ENCODE measurements around the gene TXNL4A. TPM values are rescaled to one million over a fixed set of nuclear protein-coding genes. Genes with fewer than 3 reads are reported as not detected.

The TXNL4A gene
- polyA plus RNA-seq, 1 experiment: 131 TPM

- TF ChIP-seq CTCF (IDR thresholded peaks at IDR 0.05; ENCODE audit: low read depth, low read length): no peak
- Histone ChIP-seq H3K9me3 (ENCODE audit: control insufficient read depth, insufficient read depth, low read length) (no peaks in the 10 kb centered on the region), H3K27me3 (ENCODE audit: control insufficient read depth, insufficient read depth, low read length) (no peaks in the 10 kb centered on the region), H3K27ac (ENCODE audit: low read depth, low read length) (no peak overlapping the region), H3K4me3 (ENCODE audit: low read depth, low read length) (no peak overlapping the region)
- ChIA-PET POLR2A (no interaction called here), CTCF (no interaction called here)
- DNase-seq (ENCODE audit: low read depth, low spot score): no peak
These were observed 14.8 kb downstream of the TXNL4A start for GRCh38 chr18:79973517-79973916.

GRCh38 chr18:79972720-79973119 lies 15.6 kb downstream of the TXNL4A start:
- no peak for DNase-seq (ENCODE audit: low read depth, low spot score)
- POLR2A ChIA-PET: interaction anchor here (0.5 kb wide), 1 partner anchor 12 kb away, joined by 3 read pairs; no protein-coding TSS in a partner anchor
- H3K9me3 ChIP-seq (ENCODE audit: control insufficient read depth, insufficient read depth, low read length): no peaks in the 10 kb centered on the region
- no peak for TF ChIP-seq CTCF (IDR thresholded peaks at IDR 0.05; ENCODE audit: low read depth, low read length)
- no peaks in the 10 kb centered on the region for H3K27me3 ChIP-seq (ENCODE audit: control insufficient read depth, insufficient read depth, low read length)
- no peak overlapping the region for H3K4me3 ChIP-seq (ENCODE audit: low read depth, low read length)
- CTCF ChIA-PET: no interaction called here
- H3K27ac ChIP-seq (ENCODE audit: low read depth, low read length): no peak overlapping the region

GRCh38 chr18:79971986-79972385 lies 16.4 kb downstream of the TXNL4A start:
- ChIA-PET POLR2A (interaction anchor here (0.6 kb wide), 1 partner anchor 141 kb away, joined by 3 read pairs; no protein-coding TSS in a partner anchor), CTCF (no interaction called here)
- no peaks in the 10 kb centered on the region for H3K9me3 ChIP-seq (ENCODE audit: control insufficient read depth, insufficient read depth, low read length)
- H3K27me3 ChIP-seq (ENCODE audit: control insufficient read depth, insufficient read depth, low read length): no peaks in the 10 kb centered on the region
- no peak overlapping the region for H3K27ac ChIP-seq (ENCODE audit: low read depth, low read length)
- H3K4me3 ChIP-seq (ENCODE audit: low read depth, low read length): no peak overlapping the region
- DNase-seq (ENCODE audit: low read depth, low spot score): no peak
- TF ChIP-seq CTCF (IDR thresholded peaks at IDR 0.05; ENCODE audit: low read depth, low read length): no peak

- POLR2A ChIA-PET: interaction anchor here (0.6 kb wide), 1 partner anchor 142 kb away, joined by 3 read pairs; no protein-coding TSS in a partner anchor
These were observed 17.0 kb downstream of the TXNL4A start for GRCh38 chr18:79971211-79971952.

More at GRCh38 chr18:79971211-79971952, 17.0 kb downstream of the TXNL4A start:
- no peak overlapping the region for H3K27ac ChIP-seq (ENCODE audit: low read depth, low read length)
- H3K4me3 ChIP-seq (ENCODE audit: low read depth, low read length): no peak overlapping the region
- no peaks in the 10 kb centered on the region for H3K27me3 ChIP-seq (ENCODE audit: control insufficient read depth, insufficient read depth, low read length)
- CTCF ChIA-PET: no interaction called here
- H3K9me3 ChIP-seq (ENCODE audit: control insufficient read depth, insufficient read depth, low read length): no peaks in the 10 kb centered on the region
- DNase-seq (ENCODE audit: low read depth, low spot score): no peak
- TF ChIP-seq CTCF (IDR thresholded peaks at IDR 0.05; ENCODE audit: low read depth, low read length): no peak
